Kidney glomerular epithelial cell (primary cell): ENCODE data around the gene TSHZ2.

Experiments
- DNase-seq: peaks from one replicate; lab custom pipeline; 2025; lab: John Stamatoyannopoulos, UW

TSHZ2 gene

DNA sequence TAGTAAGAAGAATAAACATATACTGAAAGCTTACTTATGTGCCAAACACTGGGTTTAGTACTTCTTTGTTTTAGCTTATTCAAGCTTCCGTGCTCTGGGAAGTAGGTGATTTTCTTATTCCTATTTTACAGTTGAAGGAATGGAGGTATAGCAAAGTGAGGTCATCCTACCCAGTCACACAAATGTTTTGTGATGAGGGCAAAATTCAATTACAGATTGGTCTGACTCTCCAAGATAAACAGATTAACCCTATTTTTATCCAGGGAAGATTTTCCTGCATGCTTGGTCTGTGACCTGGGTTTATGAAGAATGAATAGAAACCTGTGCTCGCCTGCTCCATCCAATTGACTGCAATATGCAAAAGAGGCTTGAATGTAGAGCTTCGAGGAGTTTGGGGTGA lies 311.4 kb downstream of the TSHZ2 start:
- DNase-seq = no peak

DNA sequence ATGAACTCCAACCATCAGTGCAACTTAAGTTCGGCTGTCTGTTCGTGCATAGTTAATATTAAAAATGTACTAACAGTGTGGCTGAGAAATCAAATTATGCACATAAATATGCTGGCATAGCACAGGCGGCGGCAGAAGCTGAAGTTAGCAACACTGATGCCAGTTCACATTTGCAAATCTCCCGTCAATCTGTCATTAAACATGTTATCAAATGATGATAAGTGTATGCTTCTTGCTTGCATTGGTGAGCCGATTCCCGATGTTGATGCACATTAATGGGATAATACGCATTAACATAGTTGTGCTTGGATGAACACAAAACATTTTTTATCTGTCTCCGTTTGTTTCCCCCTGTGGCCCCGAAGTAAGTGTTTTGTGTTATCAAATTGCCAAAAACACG lies 312.1 kb downstream of the TSHZ2 start:
- no peak for DNase-seq

DNA sequence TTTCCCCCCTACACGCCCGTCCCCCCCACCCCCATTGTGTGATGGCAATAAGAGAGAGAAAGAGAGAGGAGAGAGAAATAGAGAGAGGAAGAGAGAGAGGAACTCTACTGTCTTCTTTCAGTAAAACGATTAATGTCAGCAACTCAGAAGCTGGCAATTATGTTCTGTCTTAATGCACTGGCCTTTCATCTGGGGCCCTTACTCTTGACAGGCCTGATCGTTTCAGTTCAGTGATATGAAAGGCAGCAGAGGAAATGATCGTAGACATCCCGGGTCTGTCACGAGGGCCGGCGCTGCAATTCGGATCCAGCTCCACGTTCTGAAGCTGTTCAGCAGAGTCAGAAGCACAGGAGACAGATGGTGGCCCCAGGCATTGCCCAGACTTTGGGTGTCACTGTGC lies 312.5 kb downstream of the TSHZ2 start:
- no peak for DNase-seq

DNA sequence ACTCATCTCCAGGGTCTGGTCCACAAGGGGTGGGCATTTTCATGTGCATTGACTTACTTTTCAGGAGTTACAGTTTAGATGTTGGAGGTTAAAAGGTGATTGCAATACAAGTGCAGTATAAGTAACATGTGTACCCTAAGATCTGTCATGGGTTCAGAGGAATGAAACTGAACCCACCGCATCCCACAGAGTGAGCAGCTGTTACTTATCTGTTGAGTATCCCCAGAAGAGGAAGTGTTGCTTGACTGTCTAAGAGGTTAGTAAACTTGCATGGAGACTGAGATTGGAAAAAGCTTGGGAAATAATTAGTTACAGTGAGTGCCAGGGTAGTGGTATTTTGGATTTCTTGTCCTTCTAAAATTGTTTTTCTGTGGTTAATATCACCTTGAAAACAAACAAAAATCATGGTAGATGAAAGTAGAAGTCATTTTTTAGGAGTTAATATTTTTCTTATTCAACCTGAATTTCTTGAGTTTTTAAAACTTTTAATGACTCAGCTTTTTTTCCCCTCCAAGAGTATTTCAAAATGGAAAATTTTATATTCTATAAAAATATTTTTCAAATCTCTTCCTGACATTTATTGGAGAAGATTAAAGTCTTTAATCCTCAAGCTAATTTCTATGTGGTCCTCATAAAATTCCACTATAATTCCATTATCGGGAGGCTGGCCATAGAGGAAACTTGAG lies 315.3 kb downstream of the TSHZ2 start:
- no peak for DNase-seq

DNA sequence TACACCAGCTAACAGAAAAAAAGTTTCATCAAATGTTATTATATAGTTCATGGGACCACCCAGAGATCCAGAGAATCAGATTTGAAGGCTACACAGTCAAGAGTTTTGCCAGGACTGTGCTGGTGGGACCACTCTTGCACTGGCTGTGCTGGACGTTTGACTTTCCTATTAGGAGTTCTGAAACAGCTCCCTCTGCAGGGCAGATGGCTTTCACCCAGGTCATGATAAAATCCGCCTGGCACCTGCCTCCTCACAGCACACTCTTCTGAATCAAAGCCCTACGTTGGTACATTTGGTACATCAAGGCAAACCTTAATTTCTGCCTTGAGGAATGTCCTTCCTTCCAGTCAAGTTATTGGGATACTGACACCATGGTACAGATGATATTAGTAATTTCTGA lies 319.4 kb downstream of the TSHZ2 start:
- no peak for DNase-seq

DNA sequence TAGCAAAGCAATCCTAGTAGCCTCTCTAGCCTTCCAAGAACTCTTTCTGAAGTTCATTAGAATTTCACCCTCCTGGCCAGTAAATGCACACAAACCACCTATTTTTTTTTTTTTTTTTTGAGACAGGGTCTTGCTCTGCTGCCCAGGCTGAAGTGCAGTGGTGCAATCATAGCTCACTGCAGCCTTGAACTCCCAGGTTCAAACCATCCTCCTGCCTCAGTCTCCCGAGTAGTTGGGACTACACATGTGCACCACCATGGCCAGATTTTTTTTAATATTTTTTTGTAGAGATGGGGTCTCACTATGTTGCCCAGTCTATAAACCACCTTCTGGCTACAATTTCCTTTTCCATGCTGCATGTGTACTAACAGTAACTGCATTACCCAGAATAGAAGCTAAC lies 320.2 kb downstream of the TSHZ2 start:
- no peak for DNase-seq

DNA sequence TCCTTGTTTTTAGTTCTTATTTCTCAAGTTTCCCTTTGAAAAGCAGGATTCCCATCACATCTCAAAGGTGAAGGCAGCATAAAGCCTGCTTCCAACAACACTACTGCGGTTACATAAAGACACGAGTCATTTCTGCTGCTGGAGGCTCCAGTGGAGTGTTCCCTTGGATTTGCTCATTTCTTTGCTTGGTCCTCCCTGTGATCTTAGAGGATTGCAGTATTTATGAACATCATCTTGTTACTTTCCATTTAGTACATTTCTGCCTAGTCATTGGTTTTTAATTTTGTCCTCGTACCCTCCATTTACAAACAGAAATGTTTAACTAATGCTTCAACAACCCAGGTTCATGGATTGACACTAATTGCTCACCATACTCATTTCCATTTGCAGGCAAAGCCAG lies 322.6 kb downstream of the TSHZ2 start:
- DNase-seq = no peak

DNA sequence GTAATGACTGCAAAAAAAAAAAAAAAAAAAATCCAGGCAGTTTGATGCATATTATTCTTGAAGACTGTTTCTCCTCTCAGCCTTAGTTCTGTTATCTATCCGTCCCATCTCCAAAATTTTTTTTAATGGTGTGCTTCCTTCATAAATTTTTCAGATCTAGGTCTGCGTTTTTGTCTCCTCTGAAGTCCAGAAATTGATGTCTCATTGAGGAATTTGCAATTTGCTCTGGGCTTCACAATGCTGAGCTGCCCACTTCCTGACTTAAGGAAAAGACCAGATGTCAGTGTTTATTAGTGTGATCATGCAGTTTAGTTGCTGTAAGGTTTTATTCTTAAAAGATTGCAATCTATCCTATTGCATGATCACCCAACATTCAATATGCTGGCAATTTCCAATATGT lies 323.9 kb downstream of the TSHZ2 start:
- DNase-seq = no peak

DNA sequence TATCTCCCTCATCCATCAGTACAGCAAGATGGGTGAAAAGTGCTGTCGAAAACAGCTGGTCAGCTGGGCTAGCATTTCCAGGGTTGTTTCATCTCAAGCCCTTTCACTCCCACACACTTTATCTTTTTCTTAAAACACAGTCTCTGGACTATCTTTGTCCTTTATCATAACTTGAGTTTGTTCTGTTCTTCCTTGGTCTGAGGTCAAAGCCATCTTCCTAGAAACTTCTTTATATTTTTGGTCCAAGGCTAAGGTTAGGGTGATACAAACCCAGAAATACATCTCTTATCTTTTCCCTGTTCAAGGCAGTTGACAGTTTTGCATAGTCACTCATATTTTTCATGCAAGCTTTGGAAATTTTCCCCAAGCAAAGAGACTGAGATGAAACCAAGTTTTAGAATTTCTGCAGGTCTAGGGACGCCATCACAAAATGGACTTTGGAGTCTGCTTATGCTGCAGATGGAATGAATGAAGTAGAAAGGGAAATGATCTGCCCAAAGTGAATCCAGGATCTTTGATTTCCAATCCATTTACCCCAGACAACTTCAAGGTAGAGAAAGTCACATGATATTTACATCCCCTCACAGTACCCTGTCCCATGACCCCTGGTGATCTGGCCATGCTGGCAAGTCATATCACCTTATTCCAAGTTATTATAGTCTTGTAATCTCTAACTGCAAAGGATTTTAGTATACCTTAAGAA lies 324.4 kb downstream of the TSHZ2 start:
- no peak for DNase-seq

DNA sequence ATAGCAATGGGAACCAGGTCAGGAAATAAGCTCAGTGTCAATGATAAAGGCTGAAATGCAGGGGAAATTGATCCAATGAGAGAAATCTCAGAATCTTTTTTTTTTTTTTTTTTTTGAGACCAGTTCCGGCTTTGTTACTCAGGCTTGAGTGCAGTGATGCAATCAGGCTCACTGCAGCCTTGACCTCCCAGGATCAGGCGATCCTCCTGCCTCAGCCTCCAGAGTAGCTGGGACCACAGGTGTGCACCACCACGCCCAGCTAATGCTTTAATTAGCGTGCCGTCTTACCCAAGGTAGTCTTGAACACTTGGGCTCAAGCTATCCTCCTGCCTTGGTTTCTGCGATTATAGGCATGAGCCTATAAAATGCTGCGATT lies 325.0 kb downstream of the TSHZ2 start:
- no peak for DNase-seq

DNA sequence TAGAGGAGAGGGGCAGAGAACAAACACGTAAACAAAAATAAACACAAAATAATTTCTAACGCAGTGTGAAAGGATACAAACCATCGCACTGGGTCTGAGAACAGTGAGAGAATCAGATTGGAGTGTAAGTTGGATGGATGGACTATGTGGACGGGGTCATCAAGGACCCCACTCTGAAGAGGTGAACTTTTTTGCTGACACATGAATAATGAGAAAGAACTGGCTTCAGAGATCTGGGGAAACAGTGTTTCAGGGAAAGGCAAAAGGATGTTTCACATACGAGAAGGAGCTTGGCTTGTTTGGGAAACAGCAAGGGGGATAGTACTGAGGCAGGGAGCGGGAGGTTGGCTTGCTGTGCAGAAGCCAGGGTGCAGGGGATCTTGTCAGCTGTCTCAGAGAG lies 326.1 kb downstream of the TSHZ2 start:
- no peak for DNase-seq

DNA sequence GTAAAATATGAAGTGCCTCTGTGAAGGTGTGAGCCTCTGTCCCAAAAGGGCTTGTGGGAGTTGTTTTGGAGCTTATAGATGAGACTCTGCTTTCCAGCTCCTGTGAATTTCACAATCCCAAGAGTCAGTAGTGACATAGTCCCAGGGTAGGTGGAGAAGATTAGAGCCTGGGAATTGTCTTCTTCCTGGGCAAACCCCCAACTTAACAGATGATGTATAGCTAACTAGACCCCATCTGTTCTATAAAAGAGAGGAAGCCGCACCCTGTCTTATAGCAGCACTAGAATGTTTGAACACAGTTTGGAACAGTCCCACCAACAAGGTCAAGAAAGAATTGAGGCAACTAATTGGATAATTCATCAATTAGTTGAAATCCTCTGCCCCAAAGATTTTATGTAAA lies 326.8 kb downstream of the TSHZ2 start:
- no peak for DNase-seq

DNA sequence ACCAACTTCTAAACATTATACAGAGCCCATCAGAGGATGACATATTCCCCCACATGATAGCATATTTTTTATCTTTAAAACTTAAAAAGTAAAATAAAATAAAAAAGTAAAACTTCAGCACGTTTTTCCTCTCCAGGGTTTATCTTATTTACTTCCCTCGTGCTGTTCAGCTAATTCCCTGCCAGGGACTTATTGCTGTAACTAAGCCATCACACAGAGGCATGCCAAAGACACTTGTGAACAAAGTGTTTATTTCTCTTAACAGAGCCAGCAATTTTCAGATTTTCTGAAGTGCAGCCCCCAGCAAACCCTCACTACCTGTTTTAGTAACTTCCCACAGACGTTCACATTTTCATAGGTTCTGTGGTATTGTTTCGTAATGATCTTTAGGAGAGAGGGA lies 327.7 kb downstream of the TSHZ2 start:
- no peak for DNase-seq

DNA sequence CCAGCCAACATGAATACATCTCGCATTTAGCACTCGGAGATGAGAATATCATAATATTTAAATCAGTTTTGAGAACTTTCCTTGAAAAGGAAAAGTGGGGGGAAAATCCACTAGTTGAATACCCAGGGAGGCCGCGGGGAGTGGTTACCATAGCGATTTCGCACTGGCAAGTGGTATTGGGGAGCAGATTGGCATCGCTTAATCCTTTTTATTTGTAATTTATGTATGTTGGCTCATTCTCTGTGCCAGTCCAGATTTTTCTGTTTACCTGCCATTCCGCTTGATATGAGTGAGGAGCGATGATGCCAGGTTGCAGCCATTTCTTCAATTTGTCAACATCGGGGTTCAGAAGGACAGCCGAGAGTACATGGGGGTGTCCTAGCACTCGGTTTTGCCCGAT lies 329.7 kb downstream of the TSHZ2 start:
- DNase-seq = no peak

DNA sequence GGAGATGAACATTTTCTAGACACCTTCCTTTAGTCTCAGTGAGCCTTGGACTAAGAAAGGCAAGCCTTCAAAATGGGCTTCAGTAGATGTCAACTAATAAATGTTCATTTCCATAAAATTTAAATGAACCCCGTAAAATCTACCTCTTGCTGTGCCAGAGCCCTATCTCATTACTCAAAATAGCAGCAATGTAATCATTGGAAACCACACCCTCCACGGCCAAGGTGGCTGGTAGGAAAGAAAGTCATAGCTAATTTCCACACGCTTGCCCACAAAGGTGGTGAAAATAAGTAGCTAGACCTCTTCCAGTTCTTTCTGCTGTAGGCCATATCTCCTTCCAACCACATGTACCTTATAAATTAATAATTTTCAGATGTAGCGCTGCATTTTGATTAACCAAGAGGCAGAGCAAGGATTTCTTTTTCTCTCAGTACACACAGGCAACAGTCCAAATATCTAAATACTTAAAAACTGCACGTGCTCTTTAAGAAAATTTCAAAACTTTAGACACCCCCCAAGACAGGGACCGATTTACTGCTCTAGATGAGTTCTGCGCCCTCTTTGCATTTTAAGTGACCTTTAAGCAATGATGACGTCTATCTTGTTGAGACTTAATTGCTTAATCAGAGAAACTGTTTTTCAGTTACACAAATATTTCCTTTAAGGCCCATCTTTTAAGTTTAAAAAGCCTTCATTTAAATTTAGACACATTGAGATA lies 330.7 kb downstream of the TSHZ2 start:
- no peak for DNase-seq

DNA sequence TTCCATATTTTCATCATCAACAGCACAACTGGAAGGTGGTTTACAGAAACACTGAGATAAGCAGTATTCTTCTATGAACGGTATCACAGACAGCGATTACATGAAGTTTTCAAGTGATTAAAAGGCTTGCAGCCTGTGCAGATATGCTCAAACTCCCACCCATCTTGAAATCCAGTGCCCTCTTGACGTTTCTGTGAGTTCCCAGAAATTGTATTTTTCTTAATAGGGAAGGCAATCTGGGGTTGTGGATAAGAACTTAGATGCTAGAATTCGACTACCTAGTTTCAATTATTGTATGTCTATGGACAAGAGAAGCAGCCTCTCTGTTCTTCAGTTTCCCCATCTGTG lies 331.2 kb downstream of the TSHZ2 start:
- DNase-seq = no peak

DNA sequence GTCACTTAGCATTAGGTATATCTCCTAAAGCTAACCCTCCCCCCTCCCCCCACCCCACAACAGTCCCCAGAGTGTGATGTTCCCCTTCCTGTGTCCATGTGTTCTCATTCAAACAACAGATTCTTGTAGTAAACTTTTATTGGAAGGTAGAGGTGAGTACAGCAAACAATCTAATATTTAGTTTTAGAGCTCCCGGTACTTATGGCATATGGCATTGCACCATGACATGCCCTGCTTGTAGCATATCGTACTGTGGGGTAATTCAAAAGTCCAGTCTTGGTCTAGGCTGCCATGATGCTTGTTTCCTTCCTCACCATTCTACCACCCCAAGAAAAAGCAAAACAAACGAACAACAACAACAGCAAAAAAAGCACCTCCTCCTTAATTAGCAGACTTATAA lies 332.0 kb downstream of the TSHZ2 start:
- DNase-seq = no peak

DNA sequence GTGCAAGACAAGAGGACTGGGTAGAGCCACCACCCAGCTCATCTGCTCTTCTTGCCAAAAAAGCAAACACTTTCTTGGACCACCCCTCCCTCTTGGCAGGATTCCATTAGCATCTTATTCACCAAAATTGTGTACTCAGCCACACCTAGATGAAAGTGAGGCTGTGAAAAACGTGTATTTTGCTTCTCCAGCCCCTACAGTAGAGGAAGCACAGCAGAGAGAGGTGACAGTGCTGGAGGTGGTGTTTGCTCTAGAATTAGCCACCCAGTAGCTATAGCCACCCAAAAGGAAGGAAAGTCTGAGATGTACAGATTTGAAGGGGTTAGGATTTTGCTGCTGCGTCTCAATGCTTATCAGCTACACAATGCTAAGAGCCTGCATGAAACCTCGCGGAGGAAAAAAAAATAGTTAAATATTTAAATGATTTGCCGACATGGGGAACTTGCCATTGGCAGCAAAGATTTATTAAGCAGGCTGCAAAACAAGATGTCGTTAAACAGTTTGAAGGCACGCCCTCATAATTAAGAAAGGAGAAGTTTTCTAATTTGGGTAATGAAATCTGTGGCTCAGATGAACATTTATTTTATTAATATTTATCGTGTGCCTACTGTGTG lies 334.1 kb downstream of the TSHZ2 start:
- no peak for DNase-seq

DNA sequence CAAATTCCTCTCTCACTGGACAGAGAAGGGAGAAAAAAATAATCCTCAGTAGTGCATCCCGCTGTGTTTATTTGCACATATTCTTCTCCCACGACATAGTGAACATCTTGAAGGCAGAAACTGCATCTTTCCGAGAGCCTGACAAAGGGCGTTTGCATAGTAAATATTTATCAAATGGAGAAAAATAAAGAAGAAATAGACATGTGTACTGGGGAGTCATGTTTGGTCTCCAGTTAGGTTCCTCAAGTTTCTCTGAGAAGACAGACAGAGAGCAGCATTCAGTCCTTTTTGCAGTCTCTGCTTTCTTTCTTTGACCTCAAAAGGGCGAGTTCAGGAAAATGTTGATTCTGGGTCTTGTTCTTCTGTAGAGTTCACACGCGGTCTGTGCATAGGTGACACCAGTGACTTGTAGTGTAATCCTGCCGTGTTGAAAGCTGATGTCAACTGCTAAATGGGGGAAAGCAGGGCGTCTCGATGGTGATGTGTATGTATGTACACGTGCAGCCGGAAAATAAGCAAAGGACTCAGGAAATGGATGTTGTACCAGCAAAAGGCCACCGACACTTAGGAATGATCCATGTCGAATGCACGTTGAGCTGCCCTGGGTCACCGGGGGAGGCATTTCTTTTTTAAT lies 335.9 kb downstream of the TSHZ2 start:
- DNase-seq = no peak

DNA sequence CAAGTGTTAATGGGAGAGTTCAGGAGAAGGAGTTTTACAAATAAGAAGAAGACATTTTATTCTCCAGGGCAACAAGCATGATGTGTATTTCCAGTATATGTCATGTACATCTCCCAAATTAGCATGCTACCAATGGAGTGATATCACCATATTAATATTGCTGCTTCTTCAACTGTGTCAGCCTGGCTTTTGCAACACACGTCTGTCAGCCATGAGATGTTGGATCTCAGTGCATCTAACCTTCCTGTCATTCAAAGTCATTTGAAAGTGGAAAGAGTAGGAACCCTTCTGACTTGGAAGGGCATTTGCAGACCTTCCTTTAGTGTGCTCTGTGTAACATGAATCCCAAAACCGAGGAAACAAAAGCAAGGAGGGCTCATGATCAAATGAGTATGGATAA lies 337.4 kb downstream of the TSHZ2 start:
- no peak for DNase-seq

DNA sequence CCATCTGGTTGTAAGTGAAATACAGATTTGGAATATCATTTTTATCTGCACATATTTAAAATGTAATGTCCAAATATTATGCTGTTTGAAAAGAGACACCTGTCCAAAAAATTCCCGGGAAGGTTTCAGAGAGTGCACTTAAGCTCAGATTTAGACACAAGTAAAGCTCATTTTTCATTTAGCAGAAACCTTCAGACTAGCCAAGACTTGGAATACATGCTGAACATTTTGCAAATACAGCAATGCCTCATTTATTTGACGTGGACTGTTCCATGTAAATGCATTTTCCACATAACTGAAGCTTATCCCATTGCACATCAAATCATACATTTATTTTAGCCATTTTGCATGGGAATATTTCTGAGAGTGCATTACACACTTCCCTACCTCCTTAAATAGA lies 340.8 kb downstream of the TSHZ2 start:
- DNase-seq = no peak

DNA sequence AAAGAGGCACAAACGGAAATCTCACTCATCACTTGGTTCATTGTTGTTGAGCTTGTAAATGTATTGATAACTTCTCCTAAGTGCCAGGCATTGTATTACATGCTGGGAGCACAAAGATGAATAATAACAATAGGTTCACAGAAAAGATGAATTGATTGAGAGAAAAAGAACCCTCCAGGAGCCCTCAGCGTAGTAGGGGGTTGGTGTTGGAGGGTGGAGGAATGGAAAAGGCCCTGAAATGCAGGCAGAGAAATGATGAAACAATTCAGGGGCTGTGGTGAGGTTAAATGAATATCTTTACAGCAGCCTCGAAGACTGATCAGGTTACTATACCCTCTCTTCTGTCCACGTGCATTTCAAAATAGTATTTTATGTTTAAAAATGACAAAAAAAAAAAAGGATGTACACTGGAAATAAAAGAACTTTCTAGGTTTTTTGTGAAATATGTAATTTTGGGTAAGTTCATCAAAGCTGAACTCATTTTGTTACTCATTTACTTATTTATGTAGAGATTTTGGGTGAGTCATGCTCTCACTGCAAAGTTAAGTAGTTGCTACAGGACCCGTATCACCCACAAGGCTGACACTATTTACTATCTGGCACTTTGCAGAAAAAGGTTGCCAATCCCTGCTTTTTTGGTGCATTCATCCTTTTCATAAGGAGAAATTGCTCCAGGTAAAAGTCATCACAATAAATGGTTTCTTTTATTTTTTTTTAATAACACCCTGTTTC lies 344.2 kb downstream of the TSHZ2 start:
- peak; percentile 4 for DNase-seq
